GM21528 (cell line): ENCODE results near the gene HUNK.

Source experiments
- ATAC-seq: cut with Tn5 transposase; IDR thresholded peaks from one replicate; pipeline ENCODE4 v1.9.1; 2021; ENCODE audit warnings: mild to moderate bottlenecking, moderate library complexity; ENCODE audit not compliant: unreplicated experiment, low FRiP score

The HUNK gene

DNA sequence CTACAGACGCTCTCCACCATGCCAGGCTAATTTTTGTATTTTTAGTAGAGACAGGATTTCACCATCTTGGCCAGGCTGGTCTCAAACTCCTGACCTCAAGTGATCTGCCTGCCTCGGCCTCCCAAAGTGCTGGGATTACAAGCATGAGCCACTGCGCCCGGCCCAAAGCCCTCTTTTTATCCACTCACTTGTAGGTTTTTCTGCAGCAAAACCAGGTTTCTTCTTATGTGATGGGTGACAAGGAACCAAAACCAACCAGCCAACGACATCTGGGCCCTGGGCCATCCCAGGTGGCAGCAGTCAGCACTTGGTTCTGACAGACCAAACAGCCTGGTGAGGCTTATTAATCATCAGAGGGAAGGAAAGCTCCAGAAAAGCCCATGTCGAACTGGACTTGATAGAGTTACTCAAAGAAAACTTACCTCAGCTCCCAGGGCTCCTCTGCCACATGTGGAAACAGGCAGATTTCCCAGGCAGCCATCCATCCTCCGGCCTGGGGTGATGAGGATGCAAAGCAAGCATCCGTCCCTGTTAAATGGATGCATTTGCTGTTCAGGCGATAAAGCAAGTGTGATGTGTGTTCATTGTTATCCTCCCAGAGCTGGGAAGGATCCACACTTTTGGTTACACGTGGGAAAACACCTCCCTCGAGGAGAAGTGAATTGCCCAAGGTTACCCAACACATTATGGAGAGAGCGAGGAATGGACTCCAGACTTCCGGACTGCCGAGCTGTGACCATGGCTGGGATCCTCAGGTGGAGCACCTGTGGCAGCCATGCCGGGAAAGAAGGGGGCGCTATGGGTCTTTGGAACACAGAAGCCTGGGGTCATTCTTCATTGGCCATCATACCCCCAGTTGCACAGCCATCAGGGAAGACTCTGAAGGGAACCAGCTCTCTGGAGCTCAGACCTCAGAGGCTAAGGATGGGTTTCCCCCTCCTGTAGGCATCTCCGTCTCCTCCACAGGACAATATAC lies 118.8 kb downstream of the HUNK start:
- ATAC-seq = no peak

DNA sequence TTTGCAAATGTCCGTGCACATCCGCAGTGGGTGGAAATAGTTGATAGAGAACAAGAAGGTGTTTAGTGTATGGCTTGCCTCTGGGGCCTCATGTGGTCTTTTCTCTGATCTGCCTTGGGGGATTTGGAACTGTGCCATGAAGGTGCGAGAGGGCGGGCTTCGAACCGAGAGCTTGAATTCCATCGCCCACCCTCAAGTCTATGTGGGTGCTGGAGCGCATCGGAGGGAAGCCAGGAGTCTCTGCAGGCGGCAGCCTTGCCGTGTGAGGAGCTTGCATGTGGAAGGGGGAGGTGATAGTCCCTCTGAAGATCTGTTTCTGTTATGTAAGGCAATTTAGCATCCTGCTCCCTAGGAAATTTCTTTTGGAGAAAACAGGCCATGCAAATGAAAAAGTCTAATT lies 119.6 kb downstream of the HUNK start:
- ATAC-seq = no peak

DNA sequence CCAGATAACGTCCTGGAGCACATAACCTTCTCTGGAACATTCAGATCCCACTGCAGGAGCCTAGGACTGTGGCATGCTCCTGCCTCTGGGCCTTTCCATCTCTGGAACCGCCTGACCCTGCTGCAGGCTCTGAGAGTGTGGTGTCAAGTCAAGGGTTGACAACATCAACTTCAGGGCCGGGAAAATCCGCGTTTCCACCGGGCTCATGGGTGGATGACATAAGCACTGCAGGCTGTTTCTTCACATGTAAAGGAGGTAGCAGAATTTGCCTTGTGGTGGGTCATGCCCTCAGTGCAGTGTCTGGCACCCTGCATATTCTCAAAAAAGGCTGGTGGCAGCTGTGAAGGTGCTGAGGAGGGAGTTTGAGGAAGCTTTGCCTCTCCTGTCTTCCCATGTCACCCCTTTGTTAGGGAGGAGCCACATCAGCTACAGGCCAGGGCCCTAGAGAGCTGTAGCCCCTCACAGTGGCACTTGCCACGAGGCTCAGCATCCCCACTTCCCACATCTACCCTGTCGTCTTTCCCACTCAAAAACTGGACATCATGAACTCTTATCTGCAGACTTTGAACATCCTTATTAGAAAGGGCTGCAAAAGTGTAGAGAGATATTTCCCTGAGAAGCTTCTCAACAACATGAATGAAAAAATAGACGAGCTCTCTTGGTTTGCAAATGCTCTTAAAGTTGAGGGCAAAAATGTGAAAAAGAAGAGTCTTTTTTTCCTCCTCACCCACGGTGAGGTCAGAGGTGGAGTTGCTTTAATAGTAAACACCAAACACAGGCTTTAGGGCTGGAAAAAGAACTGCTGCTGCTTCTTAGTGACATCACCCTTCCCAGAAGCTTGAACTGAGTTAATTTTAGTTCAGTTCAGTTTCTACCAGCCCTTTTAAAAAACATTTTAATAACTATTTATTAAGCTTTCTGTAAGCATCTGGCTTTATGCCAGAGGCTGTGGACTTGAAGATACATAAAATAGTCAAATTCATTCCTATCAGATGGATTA lies 121.3 kb downstream of the HUNK start:
- ATAC-seq = no peak

DNA sequence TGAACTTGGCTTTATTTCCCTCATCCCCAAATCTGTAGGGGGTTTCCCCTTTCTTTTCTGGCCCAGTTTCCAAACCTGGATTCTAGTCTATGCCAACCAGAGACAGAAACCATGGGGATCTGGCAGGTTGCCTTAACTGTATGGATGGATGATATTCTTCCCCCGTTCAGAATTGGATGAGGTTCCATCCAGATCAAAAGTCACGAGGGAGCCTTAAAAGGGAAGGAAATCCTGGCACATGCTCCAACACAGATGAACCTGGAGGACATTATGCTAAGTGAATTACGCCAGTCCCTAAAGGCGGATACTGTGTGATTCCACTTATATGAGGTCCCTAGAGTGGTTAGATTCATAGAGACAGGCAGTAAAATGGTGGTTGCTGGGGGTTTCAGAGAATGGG lies 124.4 kb downstream of the HUNK start:
- no peak for ATAC-seq

DNA sequence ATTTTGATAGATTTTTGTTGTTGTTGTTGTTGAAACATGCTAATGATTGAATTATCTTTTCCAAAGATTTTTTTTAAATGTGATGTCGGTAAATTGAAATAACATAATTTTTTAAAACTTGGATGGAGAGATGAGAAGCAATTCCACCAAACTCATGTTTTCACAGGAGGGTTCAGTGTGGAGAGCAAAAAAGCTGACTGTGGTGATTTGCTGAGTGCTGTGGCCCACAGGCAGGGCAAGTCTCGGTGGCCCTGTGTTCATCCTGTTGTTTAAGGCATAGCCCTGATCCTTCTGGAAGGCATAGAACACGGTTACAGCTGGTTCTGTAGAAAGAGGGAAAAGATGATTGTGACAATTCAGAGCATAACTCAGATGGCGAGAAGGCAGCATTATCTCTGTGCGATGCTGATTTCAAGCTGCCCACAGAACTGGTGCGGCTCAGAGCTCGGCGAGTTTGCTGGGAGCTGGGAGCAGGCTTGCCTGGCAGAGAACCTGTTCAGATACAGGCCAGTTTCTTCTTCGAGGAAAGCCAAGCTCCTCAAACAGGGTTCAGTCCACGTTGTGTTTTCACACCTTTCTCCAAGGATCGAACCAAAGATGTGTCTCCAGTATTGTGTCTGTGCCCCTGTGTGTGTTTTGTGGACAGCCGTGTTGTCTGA lies 127.1 kb downstream of the HUNK start:
- no peak for ATAC-seq

DNA sequence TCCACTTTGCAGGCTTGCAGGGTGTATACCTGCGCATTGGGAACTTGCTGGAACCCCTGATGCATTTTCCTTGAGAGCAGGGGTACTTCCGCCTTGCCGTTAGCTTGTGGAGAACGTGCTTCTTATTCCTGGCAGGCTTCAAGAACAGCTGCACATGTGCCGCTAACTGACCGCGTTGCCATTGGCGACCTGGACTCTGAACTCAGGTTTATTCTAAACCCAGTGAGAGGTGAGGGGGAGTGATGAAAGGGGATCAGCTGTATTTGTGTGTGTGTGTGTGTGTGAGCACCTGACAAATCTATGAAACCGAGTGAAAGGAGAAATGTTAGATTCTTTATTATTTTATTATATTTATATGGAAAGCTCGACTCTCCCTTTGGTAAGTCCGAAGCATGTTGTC lies 128.6 kb downstream of the HUNK start:
- ATAC-seq = no peak

DNA sequence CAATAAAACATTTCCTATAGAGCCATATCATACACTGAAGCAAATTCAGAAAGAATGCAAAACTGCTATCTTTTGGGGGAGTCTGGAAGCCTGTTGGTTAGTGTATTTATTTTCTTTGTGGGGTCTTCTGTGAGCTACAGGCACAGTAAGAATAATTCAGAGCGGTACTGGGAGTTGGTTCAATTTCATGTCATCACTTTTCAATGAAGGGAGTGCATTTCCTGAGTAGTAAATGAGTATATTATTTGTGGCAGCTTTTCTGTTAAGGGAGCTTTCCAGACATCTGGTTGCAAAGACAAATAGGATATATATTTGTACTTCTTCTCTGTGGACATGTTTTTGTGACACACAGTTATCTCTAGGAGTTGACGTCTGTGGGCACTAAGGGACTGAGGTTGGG lies 130.6 kb downstream of the HUNK start:
- no peak for ATAC-seq

DNA sequence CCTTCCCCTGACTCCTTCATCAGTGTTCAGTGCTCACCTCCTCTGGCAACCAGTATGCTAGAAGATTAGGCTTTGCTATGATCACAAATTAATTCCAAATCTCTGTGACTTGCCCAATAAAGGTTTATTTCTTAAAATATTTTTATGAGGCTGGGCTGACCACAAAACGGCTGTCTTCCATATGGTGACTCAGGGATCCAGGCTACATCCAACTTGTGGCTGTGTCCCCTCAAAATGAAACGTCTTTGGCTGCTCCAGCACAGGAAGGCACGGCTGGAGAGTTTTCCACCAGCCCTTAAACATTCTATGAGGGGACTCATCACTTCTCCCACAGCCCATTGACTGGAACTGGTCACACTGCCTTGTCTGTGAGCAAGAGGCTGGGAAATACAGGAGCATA lies 131.5 kb downstream of the HUNK start:
- no peak for ATAC-seq

DNA sequence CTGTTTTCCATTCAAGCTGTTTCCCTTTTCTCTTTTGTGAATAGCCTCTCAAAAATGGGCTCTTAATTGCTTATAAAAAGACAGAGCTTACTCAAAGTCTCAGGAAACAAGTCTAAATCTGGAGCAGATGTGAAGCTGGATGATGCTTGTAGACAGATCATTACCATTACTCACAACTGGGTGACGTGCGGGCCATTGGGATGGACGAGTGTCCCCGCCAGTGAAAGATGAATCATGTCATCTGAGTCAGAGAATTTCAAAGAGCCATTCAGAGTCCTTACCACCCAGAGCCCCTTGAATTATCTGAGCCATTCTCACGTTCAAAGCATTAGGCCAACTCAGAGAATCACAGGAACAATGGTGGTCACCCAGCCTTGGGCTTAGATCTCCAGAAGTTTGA lies 134.6 kb downstream of the HUNK start:
- ATAC-seq = no peak

DNA sequence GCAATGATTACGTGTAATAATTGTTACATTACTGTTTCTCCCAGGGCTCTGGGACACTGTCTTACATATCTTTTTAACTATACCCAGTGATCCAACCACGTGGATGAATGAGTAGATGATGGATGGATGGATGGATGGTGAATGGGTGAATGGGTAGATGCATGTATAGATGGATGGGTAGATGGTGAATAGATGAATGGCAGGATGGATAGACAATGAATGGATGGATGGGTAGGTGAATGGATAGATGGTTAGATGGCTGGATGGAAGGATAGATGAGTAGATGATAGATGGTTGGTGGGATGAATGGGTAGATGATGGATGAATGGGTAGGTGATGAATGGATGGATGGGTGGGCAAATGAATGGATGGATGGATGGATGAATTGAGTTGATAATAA lies 135.9 kb downstream of the HUNK start:
- no peak for ATAC-seq

DNA sequence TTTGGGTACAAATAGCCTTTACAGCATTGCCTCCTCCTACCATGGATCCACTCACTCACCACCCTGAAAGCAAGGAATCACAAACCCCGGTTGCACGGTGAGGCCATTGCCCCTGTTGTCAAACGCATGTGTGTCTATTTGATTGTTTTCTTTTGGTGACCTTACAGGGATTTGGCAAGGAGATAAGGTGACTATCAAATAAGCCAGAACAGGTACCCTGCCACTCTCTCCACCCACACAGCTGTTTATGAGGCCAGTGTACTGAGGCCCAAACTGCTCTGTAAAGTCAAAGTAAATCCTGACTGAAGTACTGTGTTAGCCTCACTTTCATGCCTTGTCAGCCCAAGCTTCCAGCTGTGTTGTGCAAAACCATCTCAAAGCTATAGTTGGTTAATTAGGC lies 136.4 kb downstream of the HUNK start:
- no peak for ATAC-seq

DNA sequence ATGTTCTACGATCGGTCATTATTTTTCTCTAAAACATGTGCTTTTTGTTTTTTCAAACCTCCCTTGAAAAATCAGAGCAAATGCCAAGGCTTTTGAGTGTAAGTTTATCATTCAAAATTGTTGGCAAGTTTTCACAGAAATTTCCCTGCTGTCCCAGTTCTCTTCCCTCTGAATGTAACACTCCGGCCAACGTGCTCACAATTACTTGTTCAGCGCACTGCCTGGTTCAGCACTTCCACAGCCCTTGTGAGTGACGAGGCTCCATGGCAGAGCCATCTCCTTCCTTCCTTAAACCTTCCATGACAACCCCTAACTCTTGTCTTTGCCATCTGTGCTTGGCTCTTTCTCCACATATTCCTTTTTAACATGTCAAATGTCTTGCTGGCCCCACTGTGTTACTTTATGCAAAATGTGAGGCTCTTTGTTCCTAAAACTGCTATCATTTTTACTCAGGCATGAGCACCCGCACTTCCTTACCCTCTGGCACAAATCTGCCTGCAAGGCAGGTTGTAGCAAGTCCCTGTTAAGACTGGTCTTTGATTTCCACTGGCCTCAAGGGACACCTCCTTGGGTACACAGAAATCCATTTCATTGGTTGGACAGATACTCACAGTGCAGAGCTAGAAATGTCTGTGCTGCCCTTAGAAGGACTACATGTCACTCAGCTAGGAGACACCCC lies 142.8 kb downstream of the HUNK start:
- no peak for ATAC-seq

DNA sequence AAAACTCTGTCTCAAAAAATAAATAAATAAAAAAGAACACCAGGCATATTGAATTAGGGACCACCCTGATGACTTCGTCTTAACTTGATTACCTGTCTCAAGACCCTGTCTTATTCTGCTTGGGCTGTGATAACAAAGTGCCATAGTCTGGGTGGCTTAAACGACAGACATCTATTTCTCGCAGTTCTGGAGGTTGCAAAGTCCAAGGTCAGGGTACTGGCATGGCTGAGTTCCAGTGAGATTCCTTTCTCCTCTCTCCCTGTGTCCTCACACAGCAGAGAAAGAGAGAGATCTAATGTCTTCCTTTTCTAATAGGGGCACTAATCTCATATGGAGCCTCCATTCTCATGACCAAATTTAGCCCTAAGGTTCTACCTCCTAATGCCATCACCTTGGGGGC lies 145.6 kb downstream of the HUNK start:
- ATAC-seq = no peak

DNA sequence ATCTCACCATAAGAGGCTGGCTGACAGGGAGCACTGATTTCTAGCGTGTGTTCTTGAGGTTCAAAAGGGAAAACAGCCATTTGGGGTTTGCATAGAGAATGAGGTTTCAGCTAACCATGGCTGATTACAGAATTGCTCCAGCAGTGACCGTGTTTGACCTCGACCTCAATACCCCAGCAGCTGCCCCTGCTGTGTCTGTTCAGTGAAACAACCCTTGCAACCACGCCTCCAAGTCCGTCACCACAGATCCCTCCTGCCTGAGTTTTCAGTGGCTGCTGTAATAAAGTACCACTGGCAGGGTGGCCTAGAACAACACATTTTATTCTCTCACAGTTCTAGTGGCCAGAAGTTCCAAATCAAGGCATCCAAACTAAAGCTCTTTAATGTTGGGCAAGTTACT lies 147.7 kb downstream of the HUNK start:
- ATAC-seq = no peak

DNA sequence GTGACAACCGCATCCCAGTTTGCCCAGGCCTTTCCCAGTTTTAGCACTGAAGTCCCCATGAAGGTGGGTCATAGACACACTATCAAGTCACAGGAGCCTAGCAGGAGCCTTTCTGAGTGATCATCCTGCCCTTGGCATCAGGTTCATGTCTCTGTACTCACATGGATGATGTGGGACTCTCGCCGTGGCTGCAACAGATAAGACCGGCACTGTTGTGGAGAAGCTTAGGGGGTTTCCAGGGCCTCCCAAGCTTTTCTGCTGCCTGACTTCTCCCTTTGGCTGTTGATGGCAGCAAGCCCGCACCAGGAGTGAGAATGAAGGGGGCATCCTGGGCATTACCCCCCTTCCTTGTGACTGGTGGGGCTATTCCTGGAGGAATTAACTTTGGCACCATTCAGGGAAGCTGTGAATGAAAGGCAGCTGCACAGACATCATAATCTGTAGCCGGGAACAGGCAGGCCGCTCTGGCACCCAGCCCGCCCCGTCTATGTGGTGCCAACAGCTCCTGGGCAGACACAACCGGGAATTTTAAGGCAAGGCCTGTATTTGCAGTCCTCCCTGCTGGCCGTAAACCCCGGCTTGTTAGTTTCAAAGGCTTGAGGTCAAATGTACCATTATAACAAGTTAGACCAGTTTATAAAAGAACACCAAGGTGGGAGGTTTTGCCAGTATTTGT lies 148.6 kb downstream of the HUNK start:
- no peak for ATAC-seq

DNA sequence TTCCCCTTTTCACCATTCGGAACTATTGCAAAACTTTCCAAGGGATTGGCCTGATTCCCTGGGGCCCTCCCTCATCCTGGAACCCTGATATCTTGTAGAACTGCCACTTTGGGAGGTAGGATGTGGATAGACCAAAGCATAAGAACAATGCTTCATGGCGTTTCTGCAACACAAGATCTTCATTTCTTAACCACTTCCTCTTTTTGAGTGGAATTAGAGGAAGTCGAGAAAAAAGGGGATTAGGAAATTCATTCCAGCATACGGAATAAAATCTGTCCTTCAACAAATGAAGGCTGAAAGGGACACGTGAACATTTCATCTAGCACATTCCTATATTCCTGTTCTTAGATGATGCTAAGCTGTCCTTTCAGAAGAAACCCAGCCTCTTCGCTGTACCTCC lies 149.3 kb downstream of the HUNK start:
- ATAC-seq = no peak

DNA sequence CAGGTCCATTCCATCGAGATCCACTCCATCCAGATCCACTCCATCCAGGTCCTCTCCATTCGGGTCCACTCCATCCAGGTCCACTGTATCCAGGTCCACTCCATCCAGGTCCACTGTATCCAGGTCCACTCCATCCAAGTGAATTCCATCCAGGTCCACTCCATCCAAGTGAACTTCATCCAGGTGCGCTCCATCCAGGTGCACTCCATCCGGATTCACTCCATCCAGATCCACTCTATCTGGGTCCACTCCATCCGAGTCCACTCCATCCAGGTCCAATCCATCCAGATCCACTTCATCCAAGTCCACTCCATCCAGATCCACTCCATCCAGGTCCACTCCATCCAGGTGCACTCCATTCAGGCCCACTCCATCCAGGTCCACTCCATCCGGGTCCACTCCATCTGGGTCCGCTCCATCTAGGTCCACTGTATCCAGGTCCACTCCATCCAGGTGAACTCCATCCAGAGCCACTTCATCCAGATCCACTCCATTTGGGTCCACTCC lies 157.4 kb downstream of the HUNK start:
- no peak for ATAC-seq

DNA sequence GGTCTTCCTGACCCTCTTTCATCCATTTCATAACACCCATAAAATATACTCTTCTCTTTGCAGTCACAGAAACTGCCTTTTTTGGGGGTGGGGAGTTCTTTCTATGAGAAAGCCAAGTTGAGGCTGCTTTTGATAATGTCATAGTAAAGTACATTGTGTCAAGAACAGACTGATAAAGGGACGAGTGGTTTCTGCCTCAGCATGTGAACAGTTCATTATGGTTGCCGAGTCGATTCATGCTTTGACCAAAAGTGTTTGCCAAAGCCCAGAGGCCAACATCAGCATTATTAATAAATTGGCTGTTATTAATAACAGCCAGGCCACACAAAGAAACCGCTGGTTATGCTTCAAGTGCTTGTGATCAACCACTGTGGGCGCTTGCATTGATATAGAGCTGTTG lies 162.0 kb downstream of the HUNK start:
- no peak for ATAC-seq

DNA sequence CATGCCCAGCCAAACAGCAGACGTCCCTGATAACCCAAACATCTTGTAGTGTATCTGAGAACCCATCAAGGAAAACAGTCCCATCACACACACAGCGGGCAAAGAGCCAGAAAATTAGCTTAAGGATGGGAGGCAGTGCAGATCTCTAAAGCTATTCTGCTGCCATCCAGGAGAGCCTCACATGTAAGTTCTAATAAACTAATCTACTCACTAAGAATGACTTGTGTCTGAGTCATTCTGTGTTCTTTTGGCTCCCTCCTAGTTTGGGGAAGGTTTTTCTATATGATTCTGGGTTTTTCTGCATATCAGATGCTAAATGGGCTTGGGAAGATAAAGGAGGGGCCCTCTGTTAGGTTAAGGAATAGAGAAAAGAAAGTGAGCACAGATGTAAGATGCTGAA lies 162.8 kb downstream of the HUNK start:
- ATAC-seq = no peak
